HL-60/S4 treated with phorbol 12-myristate 13-acetate at 8.2 ng/mL for 4 days and 3 days (cell line): ENCODE measurements around the gene AGFG1.

Source experiments
- in situ Hi-C: fragments of 300-500 bp; cut with MboI; formaldehyde crosslinking; loops from 2 replicates; pipeline ENCODE4 v1.15.0; 2022; ENCODE audit warnings: low sequenced_read_pairs

The AGFG1 gene

DNA sequence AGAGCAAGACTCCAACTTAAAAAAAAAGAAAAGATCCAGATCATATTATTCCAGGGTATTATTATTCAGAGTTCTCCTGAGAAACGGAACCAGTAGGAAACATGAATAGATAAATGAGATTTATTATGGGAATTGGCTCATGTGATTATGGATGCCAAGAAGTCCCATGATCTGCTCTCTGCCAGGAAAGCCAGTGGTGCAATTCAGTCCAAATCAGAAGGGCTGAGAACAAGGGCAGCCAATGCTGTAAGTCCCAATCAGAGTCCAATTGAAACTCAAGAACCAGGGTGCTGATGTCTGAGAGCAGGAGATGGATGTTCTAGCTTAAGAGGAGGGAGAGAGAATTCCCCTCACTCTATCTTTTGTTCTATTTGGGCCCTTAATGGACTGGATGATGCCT is 134.5 kb downstream of the AGFG1 start:
- in situ Hi-C loops = no loop called here

DNA sequence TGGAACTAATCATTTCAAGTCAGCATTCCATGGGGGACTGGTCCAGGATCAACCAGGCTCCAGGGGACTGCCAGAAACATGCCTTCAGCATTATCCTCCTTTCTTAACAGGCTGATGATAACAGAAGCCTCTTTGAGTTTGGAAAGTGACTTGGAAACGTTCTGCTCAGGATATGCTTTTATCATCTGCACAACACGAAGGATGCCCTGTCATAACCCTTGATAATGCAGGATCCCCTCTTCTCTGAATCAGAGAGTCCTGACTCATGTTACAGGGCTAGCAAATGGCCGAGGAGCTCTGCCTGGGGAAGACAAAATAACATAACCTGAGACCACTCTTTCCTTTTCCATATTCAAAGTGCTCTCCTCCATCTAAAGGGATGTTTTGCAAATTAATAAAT is 136.0 kb downstream of the AGFG1 start:
- in situ Hi-C loops = no loop called here

DNA sequence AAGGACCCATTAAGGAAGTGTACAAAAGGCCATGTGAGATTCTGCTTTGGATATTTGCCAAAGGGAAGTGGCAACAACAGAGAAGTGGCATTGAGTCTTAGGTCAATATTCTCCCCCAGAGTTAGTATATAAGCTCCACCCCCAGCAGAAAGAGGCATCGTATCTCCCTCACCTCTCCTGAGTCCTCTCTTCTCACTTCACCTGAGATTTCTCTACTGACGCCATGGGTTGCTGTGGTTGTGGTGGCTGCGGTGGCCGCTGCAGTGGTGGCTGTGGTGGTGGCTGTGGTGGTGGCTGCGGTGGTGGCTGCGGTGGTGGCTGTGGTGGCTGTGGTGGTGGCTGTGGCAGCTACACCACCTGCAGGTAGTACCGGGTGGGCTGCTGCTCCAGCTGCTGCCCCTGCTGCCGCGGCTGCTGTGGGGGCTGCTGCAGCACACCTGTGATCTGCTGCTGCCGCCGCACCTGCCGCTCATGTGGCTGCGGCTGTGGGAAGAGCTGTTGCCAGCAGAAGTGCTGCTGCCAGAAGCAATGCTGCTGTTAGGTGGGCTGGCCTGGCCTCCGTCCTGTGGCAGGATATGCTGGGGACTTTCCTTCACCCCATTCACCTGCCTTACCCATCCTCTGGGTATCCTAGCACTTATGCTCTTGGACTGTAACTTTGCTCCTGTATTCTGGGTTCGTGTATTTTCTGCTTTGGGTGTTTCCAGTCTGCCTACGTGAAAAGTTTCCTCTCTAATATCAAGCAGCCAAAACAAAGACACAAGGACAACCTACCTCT is 136.8 kb downstream of the AGFG1 start:
- in situ Hi-C loops = no loop called here

DNA sequence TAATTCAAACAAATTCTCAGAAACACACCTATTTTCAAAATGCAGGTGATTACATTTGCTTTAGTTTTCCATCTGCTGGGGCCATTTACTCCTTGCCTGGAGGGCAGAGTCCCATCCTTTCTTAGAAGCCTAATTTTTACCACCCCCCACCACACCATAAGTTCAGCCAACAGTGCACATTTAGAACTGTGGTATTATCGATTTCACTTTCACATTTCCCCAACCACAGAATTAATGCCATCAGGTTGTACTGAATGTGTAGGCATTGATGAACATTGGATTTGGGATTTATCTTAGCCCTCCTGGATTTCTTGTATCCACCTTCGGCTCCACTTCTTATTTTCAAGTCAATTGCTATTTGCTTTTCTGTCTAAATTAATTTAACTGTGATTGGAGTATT is 138.2 kb downstream of the AGFG1 start:
- in situ Hi-C loops = no loop called here
